Mononuclear cell (primary cell): ENCODE results near the gene FOLR3. TPM values are rescaled to one million over a fixed set of nuclear protein-coding genes. Genes with fewer than 3 reads are reported as not detected.
"Not testable (repeated sequence)": the region's sequence is repeated elsewhere in the genome, so short reads cannot be mapped to it uniquely, and the experiment has no call there.

Source experiments
- H3K27me3 ChIP-seq: 2 replicates; pipeline ENCODE4 v1.6.0; 2011; ENCODE audit warnings: low read length, control low read depth; ENCODE audit not compliant: insufficient read depth
- H3K4me1 ChIP-seq: 2 replicates; pipeline ENCODE4 v1.5.1; 2011; ENCODE audit warnings: mild to moderate bottlenecking, low read length, control low read depth; ENCODE audit not compliant: insufficient read depth
- H3K4me3 ChIP-seq: 2 replicates; pipeline ENCODE4 v1.5.1; 2011; ENCODE audit warnings: mild to moderate bottlenecking, low read length, moderate library complexity
- H3K9me3 ChIP-seq: 2 replicates; pipeline ENCODE4 v1.5.1; 2011; ENCODE audit warnings: low read depth, mild to moderate bottlenecking, control low read depth, low read length
- total RNA-seq: library from RNA; depleted of rRNA; stranded (reverse); fragments of >200 nt; gene quantifications from one replicate; pipeline ENCODE4 v1.2.3, GENCODE V29; 2012

FOLR3 gene
- total RNA-seq, 1 donor: 1.3 TPM

GRCh38 chr11:72169046-72169555 is 33.6 kb downstream of the FOLR3 start:
- H3K4me3 ChIP-seq, H3K4me1 ChIP-seq, H3K27me3 ChIP-seq, H3K9me3 ChIP-seq: not testable (repeated sequence)

GRCh38 chr11:72169754-72170153 is 34.2 kb downstream of the FOLR3 start:
- H3K9me3 ChIP-seq, H3K4me1 ChIP-seq, H3K4me3 ChIP-seq, H3K27me3 ChIP-seq: not testable (repeated sequence)

- H3K27me3 ChIP-seq, H3K9me3 ChIP-seq, H3K4me3 ChIP-seq, H3K4me1 ChIP-seq: not testable (repeated sequence)
Observed at GRCh38 chr11:72172043-72172442, 36.5 kb downstream of the FOLR3 start.

- H3K9me3 ChIP-seq: no peaks in the 10 kb centered on the region
- no peaks in the 10 kb centered on the region for H3K27me3 ChIP-seq
- H3K4me3 ChIP-seq: no peak overlapping the region
- no peaks in the 10 kb centered on the region for H3K4me1 ChIP-seq
Observed at GRCh38 chr11:72173291-72173690, 37.8 kb downstream of the FOLR3 start.

- no peaks in the 10 kb centered on the region for H3K4me1 ChIP-seq
- no peaks in the 10 kb centered on the region for H3K9me3 ChIP-seq
- H3K27me3 ChIP-seq: no peaks in the 10 kb centered on the region
- H3K4me3 ChIP-seq: no peak overlapping the region
Observed at GRCh38 chr11:72174302-72175070, 39.0 kb downstream of the FOLR3 start.

GRCh38 chr11:72177656-72178055 is 42.1 kb downstream of the FOLR3 start:
- H3K9me3 ChIP-seq: no peaks in the 10 kb centered on the region
- H3K4me3 ChIP-seq: no peak overlapping the region
- no peaks in the 10 kb centered on the region for H3K4me1 ChIP-seq
- no peaks in the 10 kb centered on the region for H3K27me3 ChIP-seq

GRCh38 chr11:72179049-72179803 is 43.7 kb downstream of the FOLR3 start:
- H3K4me3 ChIP-seq: no peak overlapping the region
- no peaks in the 10 kb centered on the region for H3K4me1 ChIP-seq
- H3K9me3 ChIP-seq: no peaks in the 10 kb centered on the region
- H3K27me3 ChIP-seq: no peaks in the 10 kb centered on the region

GRCh38 chr11:72179804-72180396 is 44.4 kb downstream of the FOLR3 start:
- Histone ChIP-seq H3K9me3 (no peaks in the 10 kb centered on the region), H3K4me3 (no peak overlapping the region), H3K4me1 (no peaks in the 10 kb centered on the region), H3K27me3 (no peaks in the 10 kb centered on the region)

GRCh38 chr11:72180892-72181552 is 45.5 kb downstream of the FOLR3 start:
- H3K27me3 ChIP-seq, H3K4me1 ChIP-seq, H3K4me3 ChIP-seq, H3K9me3 ChIP-seq: not testable (repeated sequence)

GRCh38 chr11:72181553-72181958 is 46.0 kb downstream of the FOLR3 start:
- H3K9me3 ChIP-seq, H3K4me3 ChIP-seq, H3K27me3 ChIP-seq, H3K4me1 ChIP-seq: not testable (repeated sequence)

- H3K4me3 ChIP-seq: no peak overlapping the region
- no peaks in the 10 kb centered on the region for H3K9me3 ChIP-seq
- no peaks in the 10 kb centered on the region for H3K4me1 ChIP-seq
- no peaks in the 10 kb centered on the region for H3K27me3 ChIP-seq
Observed at GRCh38 chr11:72188267-72188666, 52.7 kb downstream of the FOLR3 start.

Other genes with a start within 250 kb of the FOLR3 start
- gene XNDC1N, start 207.1 kb upstream of the FOLR3 start, total RNA-seq: 10.3 TPM
- gene RNF121, start 206.7 kb upstream of the FOLR3 start, total RNA-seq: 3.0 TPM
- 9.6 TPM for gene IL18BP, start 136.8 kb upstream of the FOLR3 start, total RNA-seq
- 125 TPM for gene NUMA1, start 55.2 kb upstream of the FOLR3 start, total RNA-seq
- gene LRRC51, start 54.9 kb upstream of the FOLR3 start, total RNA-seq: 0.63 TPM
- gene LAMTOR1, start 32.4 kb upstream of the FOLR3 start, total RNA-seq: 88.5 TPM
- not detected for gene TOMT, start 29.8 kb upstream of the FOLR3 start, total RNA-seq
- gene ANAPC15, start 23.0 kb upstream of the FOLR3 start, total RNA-seq: 30.2 TPM
- gene FOLR1, start 56.4 kb downstream of the FOLR3 start, total RNA-seq: not detected
- gene FOLR2, start 81.1 kb downstream of the FOLR3 start, total RNA-seq: 3.3 TPM
- 49.2 TPM for gene INPPL1, start 89.0 kb downstream of the FOLR3 start, total RNA-seq
- gene PHOX2A, start 108.5 kb downstream of the FOLR3 start, total RNA-seq: not detected